Kidney epithelial cell (primary cell): Measurements from ENCODE around the gene TFIP11. TPM values are rescaled to one million over a fixed set of nuclear protein-coding genes. Genes with fewer than 3 reads are reported as not detected.

Source experiments
- DNase-seq: peaks from one replicate; pipeline ENCODE4 v3.0.0-alpha.2; 2010; ENCODE audit warnings: low read depth
- H3K27me3 ChIP-seq: 2 replicates; pipeline ENCODE4 v1.6.0; 2011; ENCODE audit warnings: low read length; ENCODE audit not compliant: control insufficient read depth, insufficient read depth
- H3K36me3 ChIP-seq: 2 replicates; pipeline ENCODE4 v1.5.1; 2011; ENCODE audit warnings: low read length; ENCODE audit not compliant: control insufficient read depth, insufficient read depth
- H3K4me3 ChIP-seq: 2 replicates; pipeline ENCODE4 v1.5.1; 2011; ENCODE audit warnings: low read depth, mild to moderate bottlenecking, control low read depth, low read length
- CTCF ChIP-seq: IDR thresholded peaks from 2 replicates; pipeline ENCODE4 v1.5.1; 2011; ENCODE audit warnings: mild to moderate bottlenecking, moderate library complexity, low read length, control low read depth, inconsistent platforms; ENCODE audit not compliant: insufficient read depth, poor library complexity, severe bottlenecking
- total RNA-seq: library from RNA; depleted of rRNA; stranded (reverse); fragments of >200 nt; gene quantifications from 2 replicates; pipeline ENCODE4 v1.2.3, GENCODE V29; 2015

TFIP11 gene
- total RNA-seq, 1 donor from 2014 or later, result 45.8 TPM

- H3K36me3 ChIP-seq, result peaks cover 5% of the 10 kb centered on the region
Observed at GRCh38 chr22:26462051-26462450, 50.2 kb downstream of the TFIP11 start.

GRCh38 chr22:26461188-26461810 is 51.0 kb downstream of the TFIP11 start:
- no peak for DNase-seq
- peak; percentile 86 for TF ChIP-seq CTCF
- Histone ChIP-seq H3K36me3 (peaks cover 5% of the 10 kb centered on the region), H3K4me3 (no peak overlapping the region), H3K27me3 (no peaks in the 10 kb centered on the region)

More at GRCh38 chr22:26462051-26462450, 50.2 kb downstream of the TFIP11 start:
- TF ChIP-seq CTCF, result no peak
- DNase-seq, result no peak
- Histone ChIP-seq H3K4me3 (no peak overlapping the region), H3K27me3 (no peaks in the 10 kb centered on the region)

- H3K36me3 ChIP-seq, result peaks cover 5% of the 10 kb centered on the region
- no peak for TF ChIP-seq CTCF
Observed at GRCh38 chr22:26460202-26460601, 52.1 kb downstream of the TFIP11 start.

GRCh38 chr22:26457661-26458272 is 54.5 kb downstream of the TFIP11 start:
- no peak overlapping the region for H3K4me3 ChIP-seq
- H3K27me3 ChIP-seq, result no peaks in the 10 kb centered on the region
- H3K36me3 ChIP-seq, result peaks cover 2% of the 10 kb centered on the region
- TF ChIP-seq CTCF, result no peak
- no peak for DNase-seq

More at GRCh38 chr22:26460202-26460601, 52.1 kb downstream of the TFIP11 start:
- Histone ChIP-seq H3K4me3 (no peak overlapping the region), H3K27me3 (no peaks in the 10 kb centered on the region)
- DNase-seq, result no peak

GRCh38 chr22:26453812-26454500 is 58.3 kb downstream of the TFIP11 start:
- H3K4me3 ChIP-seq, result no peak overlapping the region
- no peak for TF ChIP-seq CTCF
- H3K27me3 ChIP-seq, result no peaks in the 10 kb centered on the region
- DNase-seq, result no peak
- no peaks in the 10 kb centered on the region for H3K36me3 ChIP-seq
